AG09309 (cell line): ENCODE measurements around the gene IGDCC3.
"Not testable (repeated sequence)": the region's sequence is repeated elsewhere in the genome, so short reads cannot be mapped to it uniquely, and the experiment has no call there.

ENCODE experiments used
- DNase-seq: peaks from one replicate; pipeline ENCODE4 v3.0.0-alpha.2; 2010; ENCODE audit warnings: low read depth
- H3K4me3 ChIP-seq: 2 replicates; pipeline ENCODE4 v1.5.1; 2011; ENCODE audit warnings: mild to moderate bottlenecking, low read depth, low read length, moderate library complexity; ENCODE audit not compliant: control insufficient read depth
- CTCF ChIP-seq: IDR thresholded peaks from 2 replicates; pipeline ENCODE4 v1.5.1; 2011; ENCODE audit warnings: mild to moderate bottlenecking, low read depth, low read length, inconsistent platforms; ENCODE audit not compliant: insufficient read depth, control insufficient read depth; ENCODE audit errors: missing control alignments

Gene IGDCC3

GRCh38 chr15:65349338-65349737, 28.5 kb downstream of the IGDCC3 start:
- TF ChIP-seq CTCF, result no peak
- DNase-seq, result no peak

GRCh38 chr15:65347756-65348155, 30.0 kb downstream of the IGDCC3 start:
- not testable (repeated sequence) for H3K4me3 ChIP-seq, DNase-seq

More at GRCh38 chr15:65349338-65349737, 28.5 kb downstream of the IGDCC3 start:
- H3K4me3 ChIP-seq, result no peak overlapping the region

- TF ChIP-seq CTCF, result no peak
- no peak overlapping the region for H3K4me3 ChIP-seq
- DNase-seq, result no peak
Observed at GRCh38 chr15:65346856-65347598, 30.8 kb downstream of the IGDCC3 start.

- DNase-seq, result no peak
- TF ChIP-seq CTCF, result no peak
- H3K4me3 ChIP-seq, result no peak overlapping the region
Observed at GRCh38 chr15:65344914-65345275, 32.9 kb downstream of the IGDCC3 start.

GRCh38 chr15:65344214-65344913, 33.4 kb downstream of the IGDCC3 start:
- TF ChIP-seq CTCF, result no peak
- no peak for DNase-seq
- no peak overlapping the region for H3K4me3 ChIP-seq

GRCh38 chr15:65343374-65343981, 34.3 kb downstream of the IGDCC3 start:
- no peak for TF ChIP-seq CTCF
- DNase-seq, result no peak
- H3K4me3 ChIP-seq, result no peak overlapping the region

GRCh38 chr15:65342493-65342892, 35.3 kb downstream of the IGDCC3 start:
- TF ChIP-seq CTCF, result no peak
- H3K4me3 ChIP-seq, result no peak overlapping the region
- no peak for DNase-seq
